Mesothelial cell of epicardium (in vitro differentiated cells): ENCODE results near the gene TSPAN14. TPM values are rescaled to one million over a fixed set of nuclear protein-coding genes. Genes with fewer than 3 reads are reported as not detected.

Experiments
- DNase-seq, 2 experiments: peaks; one replicate each; pipeline ENCODE4 v3.0.0; 2021; ENCODE audit warnings: low spot score in 2 of 2; ENCODE audit not compliant: unreplicated experiment in 2 of 2
- H3K27ac Mint-ChIP-seq: 2 replicates; pipeline ENCODE4 v1.8.0; 2021; ENCODE audit warnings: mixed read lengths
- H3K27me3 Mint-ChIP-seq: 2 replicates; pipeline ENCODE4 v1.8.0; 2021; ENCODE audit warnings: low read depth, mixed read lengths
- H3K36me3 Mint-ChIP-seq: 2 replicates; pipeline ENCODE4 v1.8.0; 2021; ENCODE audit warnings: mixed read lengths
- H3K4me1 Mint-ChIP-seq: 2 replicates; pipeline ENCODE4 v1.8.0; 2021; ENCODE audit warnings: mixed read lengths
- H3K4me3 Mint-ChIP-seq: 2 replicates; pipeline ENCODE4 v1.8.0; 2021; ENCODE audit warnings: mild to moderate bottlenecking, moderate library complexity, mixed read lengths
- H3K9me3 Mint-ChIP-seq: 2 replicates; pipeline ENCODE4 v1.8.0; 2021; ENCODE audit warnings: mixed read lengths
- total RNA-seq: library from RNA; stranded (reverse); gene quantifications from 3 replicates; pipeline ENCODE4 v1.2.1, GENCODE V29; 2021
- TF ChIP-seq, protein P1 (sequence below): fragments of 200-600 bp; sonication (generic); IDR thresholded peaks from one replicate; pipeline ENCODE4 v1.5.0; 2021; ENCODE audit warnings: antibody characterized with exemption; ENCODE audit not compliant: unreplicated experiment

The TSPAN14 gene
- total RNA-seq, 1 donor from 2014 or later: 113 TPM

DNA sequence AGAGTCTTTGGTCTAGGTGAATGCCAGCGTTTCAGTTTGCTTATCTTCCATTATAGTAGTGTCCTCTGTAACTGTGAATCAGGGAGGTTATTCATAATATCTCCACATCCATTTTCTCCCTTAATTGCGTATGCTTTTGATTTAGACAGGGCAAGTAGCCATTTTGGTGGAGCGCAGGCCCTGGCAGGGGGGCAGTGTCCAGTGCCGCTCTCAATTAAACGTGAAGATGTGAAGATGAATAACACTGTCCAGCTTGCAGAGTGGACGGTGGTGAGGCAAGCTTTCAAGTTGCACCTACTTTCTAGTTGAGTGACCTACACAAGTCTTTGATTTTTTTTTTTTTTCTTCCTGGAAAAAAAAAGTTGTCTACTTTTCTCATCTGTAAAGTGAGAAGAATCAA is 4.5 kb downstream of the TSPAN14 start:
- H3K4me3 Mint-ChIP-seq: peak overlapping the region; percentile 11
- H3K27me3 Mint-ChIP-seq: no peaks in the 10 kb centered on the region
- H3K36me3 Mint-ChIP-seq: no peaks in the 10 kb centered on the region
- peaks cover 78% of the 10 kb centered on the region for H3K4me1 Mint-ChIP-seq
- TF ChIP-seq, protein P1, sequence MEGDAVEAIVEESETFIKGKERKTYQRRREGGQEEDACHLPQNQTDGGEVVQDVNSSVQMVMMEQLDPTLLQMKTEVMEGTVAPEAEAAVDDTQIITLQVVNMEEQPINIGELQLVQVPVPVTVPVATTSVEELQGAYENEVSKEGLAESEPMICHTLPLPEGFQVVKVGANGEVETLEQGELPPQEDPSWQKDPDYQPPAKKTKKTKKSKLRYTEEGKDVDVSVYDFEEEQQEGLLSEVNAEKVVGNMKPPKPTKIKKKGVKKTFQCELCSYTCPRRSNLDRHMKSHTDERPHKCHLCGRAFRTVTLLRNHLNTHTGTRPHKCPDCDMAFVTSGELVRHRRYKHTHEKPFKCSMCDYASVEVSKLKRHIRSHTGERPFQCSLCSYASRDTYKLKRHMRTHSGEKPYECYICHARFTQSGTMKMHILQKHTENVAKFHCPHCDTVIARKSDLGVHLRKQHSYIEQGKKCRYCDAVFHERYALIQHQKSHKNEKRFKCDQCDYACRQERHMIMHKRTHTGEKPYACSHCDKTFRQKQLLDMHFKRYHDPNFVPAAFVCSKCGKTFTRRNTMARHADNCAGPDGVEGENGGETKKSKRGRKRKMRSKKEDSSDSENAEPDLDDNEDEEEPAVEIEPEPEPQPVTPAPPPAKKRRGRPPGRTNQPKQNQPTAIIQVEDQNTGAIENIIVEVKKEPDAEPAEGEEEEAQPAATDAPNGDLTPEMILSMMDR: no peak
- peak overlapping the region; percentile 85 for H3K27ac Mint-ChIP-seq
- H3K9me3 Mint-ChIP-seq: no peaks in the 10 kb centered on the region
- no peak for DNase-seq

DNA sequence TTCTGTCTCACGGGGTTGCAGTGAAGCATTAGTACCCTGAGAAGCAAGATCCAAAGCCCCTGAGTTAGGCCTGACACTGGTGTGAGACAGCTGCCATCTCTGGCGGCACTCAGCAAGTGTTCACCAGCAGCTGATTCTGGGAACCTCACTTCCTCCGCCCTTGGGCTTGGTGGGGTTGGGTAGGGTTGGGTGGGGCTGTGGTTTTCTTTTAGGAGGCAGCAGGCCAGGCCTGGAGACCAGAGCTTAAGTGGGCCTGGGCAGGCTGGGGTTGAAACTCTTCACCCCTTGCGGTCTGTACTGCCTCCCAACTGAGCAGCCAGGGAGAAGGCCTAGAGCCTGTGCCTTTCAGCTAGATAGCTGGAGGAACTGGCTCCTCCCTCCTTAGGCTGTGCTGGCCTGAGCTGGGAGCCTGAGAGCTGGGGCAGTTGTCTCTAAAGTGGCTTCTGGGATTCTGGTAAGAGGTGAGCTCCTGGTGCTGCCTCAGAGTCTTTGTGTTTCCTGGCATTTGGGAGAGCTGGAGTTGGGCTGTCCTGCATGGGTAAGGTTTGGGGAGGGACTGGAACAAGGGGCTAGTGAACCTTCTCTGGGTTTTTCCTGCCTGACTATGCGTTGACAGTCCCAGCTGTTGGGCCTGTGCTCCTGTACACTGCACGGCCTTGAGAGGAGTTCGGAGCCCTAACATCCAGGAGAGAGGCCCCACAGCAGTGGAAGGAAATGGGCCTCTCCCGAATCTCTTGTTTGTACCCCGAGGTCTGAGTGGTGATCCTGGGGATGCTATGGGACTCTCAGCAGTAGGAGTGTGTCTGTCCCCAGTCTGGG is 5.1 kb downstream of the TSPAN14 start:
- DNase-seq: no peak
- TF ChIP-seq, protein P1: no peak
- Mint-ChIP-seq H3K4me3 (peak overlapping the region; percentile 15), H3K4me1 (peaks cover 83% of the 10 kb centered on the region), H3K27me3 (no peaks in the 10 kb centered on the region), H3K9me3 (no peaks in the 10 kb centered on the region), H3K27ac (peak overlapping the region; percentile 93), H3K36me3 (no peaks in the 10 kb centered on the region)

DNA sequence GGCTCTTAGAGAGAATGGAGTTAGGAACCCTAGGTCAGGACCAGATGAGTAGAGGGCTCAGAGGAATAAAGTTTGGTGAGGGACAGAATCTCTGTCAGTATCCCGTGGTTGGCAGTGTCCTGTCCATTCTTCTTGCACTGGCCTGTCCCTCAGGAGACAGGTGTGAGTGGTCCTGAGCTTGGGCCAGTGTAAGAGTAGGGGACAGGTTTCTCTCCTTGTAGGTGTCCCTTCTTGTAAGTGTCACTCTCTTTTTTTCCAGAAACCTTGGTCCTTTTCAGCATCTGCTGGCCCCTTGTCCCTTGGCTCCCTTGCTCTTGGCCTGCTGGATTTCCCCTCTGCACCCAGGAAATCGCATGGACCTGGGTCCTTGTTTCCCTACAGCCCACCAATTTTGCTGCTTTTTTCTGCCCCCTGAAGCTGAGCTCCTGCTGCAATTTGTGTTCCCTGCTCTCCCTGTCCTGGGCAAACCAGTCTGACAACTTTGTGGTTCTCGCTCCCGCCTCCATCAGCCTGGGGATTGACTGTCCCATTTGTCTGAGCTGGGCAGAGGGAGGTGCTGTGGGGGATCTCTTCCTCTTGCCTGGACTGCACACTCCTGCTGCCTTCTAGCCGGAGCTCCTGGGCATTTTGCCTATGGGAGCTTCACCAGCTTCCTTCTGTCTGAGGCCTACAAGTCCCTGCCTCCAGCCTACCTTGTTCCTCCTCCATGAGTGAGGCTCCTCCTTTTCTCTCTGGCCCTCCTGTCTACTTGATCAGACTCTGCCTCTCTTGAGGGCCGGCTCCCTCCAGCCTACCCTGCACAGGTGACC is 6.5 kb downstream of the TSPAN14 start:
- peak overlapping the region; percentile 11 for H3K4me3 Mint-ChIP-seq

DNA sequence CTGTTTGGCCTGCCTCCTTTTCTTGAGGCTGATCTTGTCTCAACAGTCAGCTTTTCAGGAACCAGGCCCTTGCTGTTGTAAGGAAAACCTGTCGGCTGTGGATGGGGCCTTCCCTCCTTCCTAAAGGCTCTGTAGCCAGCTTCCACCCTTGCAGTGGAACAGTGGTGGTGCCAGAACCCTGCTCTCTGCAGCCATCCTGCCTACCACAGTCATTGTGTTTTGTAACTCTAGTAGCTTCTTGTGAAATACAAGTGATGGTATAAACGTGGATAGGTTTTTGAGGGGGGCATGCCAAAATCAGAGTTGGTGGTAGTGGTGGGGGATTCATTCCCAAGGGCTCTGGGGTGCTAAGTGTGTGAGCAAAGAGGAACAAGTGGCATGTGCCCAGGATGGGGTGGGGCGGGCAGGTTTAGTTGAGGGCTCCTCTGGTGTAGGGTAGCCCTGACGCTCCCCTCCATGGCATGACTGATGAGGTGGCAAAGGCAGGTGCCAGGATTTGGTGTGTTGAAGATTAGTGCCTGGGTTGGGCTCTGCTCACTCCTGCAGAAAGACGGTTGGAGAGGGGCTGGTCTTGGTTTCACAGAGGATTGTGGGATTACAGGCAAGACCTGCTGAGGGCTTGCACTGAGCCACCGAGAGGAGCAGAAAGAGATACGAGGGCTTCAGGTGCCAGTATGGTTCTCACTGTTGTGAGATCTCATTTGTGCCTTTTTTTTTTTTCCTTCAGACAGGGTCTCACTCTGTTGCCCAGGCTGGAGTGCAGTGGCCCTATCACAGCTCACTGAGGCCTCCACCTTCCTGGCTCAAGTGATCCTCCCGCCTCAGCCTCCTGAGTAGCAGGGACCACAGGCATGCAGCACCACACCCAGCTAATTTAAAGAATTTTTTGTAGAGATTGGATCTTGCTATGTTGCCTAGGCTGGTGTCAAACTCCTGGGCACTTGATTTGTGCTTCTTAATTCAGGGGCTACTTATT is 7.4 kb downstream of the TSPAN14 start:
- no peaks in the 10 kb centered on the region for H3K36me3 Mint-ChIP-seq
- H3K4me1 Mint-ChIP-seq: peaks cover 89% of the 10 kb centered on the region
- no peaks in the 10 kb centered on the region for H3K9me3 Mint-ChIP-seq
- DNase-seq: no peak
- no peaks in the 10 kb centered on the region for H3K27me3 Mint-ChIP-seq
- peak overlapping the region; percentile 9 for H3K4me3 Mint-ChIP-seq
- TF ChIP-seq, protein P1: no peak
- peak overlapping the region; percentile 93 for H3K27ac Mint-ChIP-seq

More for the DNA sequence above, 6.5 kb downstream of the TSPAN14 start:
- no peaks in the 10 kb centered on the region for H3K36me3 Mint-ChIP-seq
- no peaks in the 10 kb centered on the region for H3K9me3 Mint-ChIP-seq
- TF ChIP-seq, protein P1: no peak
- no peaks in the 10 kb centered on the region for H3K27me3 Mint-ChIP-seq
- H3K27ac Mint-ChIP-seq: peak overlapping the region; percentile 93
- DNase-seq: peak; percentile 69 to 82
- peaks cover 90% of the 10 kb centered on the region for H3K4me1 Mint-ChIP-seq

DNA sequence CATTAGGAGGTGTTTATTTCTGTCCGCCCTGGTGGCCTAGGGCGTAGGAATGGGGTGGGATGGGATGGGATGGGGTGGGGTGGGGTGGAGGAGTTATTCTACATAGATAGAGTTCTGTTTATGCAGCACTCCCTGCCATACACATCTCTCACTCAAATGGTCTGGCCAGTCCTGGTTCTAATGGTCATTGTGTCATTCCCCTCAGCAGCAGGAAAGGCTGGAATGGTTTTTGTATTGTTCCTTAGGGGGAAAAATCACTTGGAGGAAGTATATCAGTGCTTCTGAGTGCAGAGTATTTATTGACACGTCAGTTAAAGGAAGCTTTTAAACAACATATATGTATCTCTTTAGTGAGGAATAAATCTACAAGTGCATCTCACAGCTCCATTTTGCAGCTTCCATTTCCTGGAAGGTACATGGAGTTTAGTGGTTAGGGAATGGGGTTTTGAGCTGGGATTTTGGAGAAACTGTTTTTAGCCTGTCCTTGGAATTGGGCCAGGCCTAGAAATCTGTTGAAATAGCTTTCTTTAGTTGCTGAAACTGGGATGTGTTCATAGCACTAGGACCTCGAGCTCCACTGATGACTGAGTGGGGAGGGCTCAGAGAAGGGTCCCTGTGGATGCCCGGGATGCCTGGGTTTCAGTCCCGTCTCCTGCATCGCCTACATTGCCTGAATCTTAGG is 8.3 kb downstream of the TSPAN14 start:
- H3K4me1 Mint-ChIP-seq: peaks cover 96% of the 10 kb centered on the region
- no peak for DNase-seq
- H3K27ac Mint-ChIP-seq: peak overlapping the region; percentile 83
- no peaks in the 10 kb centered on the region for H3K9me3 Mint-ChIP-seq
- no peaks in the 10 kb centered on the region for H3K36me3 Mint-ChIP-seq
- TF ChIP-seq, protein P1: no peak
- H3K4me3 Mint-ChIP-seq: no peak overlapping the region
- H3K27me3 Mint-ChIP-seq: no peaks in the 10 kb centered on the region
